HG02884 (cell line): Measurements from ENCODE around the gene CACNA1D.

Experiments used
- ATAC-seq: cut with Tn5 transposase; IDR thresholded peaks from one replicate; pipeline ENCODE4 v1.9.1; 2021; ENCODE audit warnings: mild to moderate bottlenecking, moderate library complexity; ENCODE audit not compliant: unreplicated experiment

The CACNA1D gene

DNA sequence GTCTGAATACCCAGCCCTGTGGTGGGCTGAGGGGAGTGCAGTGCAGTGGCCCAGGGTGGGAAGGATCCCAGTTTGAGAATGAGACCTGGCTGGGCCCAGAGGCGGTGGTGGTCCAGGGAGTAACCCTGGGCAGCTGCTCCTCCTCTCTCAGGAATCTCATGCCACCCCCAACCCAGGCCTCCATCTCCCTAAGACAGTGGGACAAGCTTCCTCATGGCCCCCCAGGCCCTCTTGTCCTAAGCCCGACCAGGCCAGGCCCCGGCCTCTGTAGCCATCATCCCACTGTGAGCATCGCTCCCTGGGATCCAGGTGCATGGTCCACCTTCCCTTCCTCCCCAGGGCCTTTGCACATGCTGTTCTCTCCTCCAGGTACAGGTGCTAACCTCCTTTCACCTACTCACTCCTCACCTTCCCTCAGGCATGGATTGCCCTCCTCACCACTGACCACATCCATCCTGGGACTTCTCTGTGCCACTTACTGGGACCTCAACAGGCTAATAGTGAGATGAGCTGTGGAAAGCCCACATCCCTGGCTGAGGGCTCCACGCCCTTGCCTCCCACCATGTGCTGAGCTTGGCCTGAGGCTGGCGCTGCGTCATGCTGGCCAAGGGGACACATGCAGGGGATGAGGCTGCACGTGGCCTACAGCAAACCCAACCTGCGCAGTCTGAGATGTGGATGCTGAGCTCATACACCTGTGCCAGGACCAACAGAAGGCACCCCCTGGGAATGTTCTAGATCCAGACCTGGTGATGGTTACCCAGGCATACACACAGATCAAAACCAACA is 341.9 kb downstream of the CACNA1D start:
- ATAC-seq = no peak

GRCh38 chr3:53837331-53837730 is 342.9 kb downstream of the CACNA1D start:
- no peak for ATAC-seq

GRCh38 chr3:53841296-53841695 is 346.9 kb downstream of the CACNA1D start:
- ATAC-seq = no peak

DNA sequence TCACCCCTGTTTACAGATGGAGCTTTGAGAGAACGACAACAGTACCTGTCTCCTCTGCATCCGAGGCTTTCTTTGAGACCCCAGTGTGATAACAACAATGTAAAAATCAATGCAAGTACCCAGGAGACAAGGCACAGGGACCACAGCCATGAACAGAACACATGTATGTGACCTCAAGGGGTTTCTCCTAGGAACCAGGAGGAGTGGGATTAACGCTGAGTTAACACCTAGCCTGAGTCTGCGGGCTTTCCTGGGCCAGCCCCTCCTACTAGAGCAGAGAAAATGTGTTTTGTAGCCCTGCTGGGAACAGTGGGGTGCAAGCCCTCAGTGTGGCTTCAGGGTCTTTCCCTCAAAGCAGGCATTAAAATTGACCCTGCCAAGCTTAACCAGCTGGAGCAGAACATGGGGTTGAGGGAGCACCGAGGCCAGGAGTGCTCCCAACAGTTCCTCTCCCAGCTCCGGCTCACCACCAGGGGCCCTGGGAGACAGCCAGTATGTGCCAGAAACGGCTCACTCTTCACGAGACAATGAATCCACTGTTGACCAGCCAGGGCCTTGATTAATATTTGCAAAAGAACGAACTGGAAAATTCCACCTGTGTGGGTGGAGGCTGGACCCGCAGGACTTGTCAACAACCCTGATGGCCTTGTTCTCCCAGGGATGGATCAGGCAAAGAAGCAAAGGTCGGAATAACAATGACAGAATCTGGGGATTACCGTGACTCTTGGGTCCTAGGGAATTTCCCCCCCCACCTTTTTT is 348.2 kb downstream of the CACNA1D start:
- no peak for ATAC-seq

DNA sequence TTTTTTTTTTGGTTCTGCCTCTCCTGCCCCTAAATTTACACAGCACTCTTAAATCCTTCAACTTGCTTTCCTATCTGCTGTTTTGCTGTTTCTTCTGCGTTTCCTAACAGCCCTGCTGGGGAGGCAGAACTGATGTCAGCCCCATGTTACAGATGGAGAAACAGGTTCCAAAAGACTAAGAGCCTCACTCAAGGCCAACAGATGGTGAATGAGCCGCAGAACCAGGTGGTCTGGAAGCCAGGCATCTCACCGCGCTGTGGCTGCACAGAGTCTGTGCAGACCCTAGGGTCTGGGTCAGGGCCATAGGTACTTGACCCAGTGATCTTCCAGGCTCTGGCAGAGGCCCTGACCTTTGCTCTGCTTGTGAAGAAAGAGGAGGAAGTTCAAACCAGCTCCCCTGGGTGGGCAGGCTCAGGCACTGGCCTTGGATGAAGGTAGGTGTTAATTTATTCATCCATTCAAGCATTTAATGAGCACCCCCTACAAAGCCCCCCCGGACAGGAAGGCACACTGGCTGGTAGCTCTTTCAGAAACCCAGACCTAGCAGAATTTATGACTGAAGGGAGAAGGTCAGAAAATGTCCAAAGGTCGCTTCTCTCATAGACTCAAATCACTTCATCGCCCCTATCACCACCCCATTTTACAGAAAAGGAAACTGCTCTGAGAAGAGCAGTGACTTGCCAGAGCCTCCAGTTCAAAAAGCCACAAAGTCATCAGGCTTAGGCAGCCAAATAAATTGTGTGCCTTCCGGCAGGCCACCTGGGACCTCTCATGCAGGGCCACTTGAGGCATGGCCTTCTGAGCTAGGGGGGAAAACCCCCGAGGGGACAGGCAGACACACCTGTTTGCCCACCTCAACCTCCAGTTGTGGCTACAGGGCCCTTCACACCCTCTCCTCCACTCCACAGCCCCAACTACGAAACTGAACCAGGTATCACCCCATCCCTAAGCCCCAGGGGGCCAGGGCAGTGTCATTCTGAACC is 349.1 kb downstream of the CACNA1D start:
- ATAC-seq = no peak

- no peak for ATAC-seq
Observed at GRCh38 chr3:53844262-53845102, 350.1 kb downstream of the CACNA1D start.

GRCh38 chr3:53845103-53845880 is 350.9 kb downstream of the CACNA1D start:
- peak; percentile 13 for ATAC-seq

- ATAC-seq = no peak
Observed at GRCh38 chr3:53845881-53846133, 351.4 kb downstream of the CACNA1D start.

DNA sequence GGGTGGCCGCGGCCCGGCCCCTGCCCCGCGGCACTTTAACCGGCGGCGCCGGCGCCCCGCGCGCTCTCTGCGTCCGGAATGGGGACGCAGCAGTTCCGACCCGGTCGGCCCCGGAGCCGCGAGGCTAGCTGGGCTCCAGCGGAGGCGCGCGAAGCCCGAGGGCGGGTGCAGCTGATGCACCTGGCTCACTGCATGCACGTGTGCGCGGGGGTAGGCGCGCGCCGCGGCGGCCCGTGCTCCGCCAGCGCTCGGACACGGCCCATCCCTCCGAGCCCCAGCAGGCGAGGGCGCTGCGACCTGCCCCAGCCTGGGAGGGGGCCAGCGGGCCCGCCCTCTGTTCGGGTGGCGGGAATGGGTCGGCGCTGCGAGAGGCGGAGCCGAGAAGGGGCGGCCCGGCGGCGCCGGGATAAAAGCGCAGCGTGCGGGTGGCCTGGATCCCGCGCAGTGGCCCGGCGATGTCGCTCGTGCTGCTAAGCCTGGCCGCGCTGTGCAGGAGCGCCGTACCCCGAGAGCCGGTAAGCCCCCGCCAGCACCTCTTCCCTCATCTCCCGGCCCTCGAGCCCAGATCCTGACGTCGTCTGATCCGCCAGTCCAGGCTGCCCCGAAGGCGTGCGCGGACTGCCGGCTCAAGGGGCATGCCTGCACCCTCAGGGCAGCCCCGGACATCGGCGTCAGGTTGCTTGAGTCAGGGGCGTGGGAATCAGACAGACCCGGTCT is 351.9 kb downstream of the CACNA1D start, which contains the start of the genes CHDH and IL17RB:
CHDH (minus strand) TSS at position 286 of the 717 bp plus-strand sequence. CDS start 22,411 bp downstream, outside the sequence.
IL17RB (plus strand) TSS at position 435 of the 717 bp plus-strand sequence; CDS start at position 456, 21 bp downstream.
- ATAC-seq = peak; percentile 46

DNA sequence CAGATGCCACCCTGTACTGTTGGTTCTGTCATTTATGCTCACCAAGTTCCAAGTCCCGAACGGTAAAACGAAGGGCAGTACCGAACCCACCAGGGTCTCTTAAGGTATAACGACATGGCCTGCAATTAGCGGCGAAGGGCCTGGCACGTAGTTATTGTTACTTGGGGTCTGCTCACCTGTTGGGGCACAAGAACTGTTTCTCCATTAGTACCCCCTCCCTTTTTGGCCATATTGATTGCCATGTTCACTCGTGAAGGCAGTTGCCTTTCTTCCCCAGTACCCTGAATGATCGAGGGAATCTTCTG is 352.4 kb downstream of the CACNA1D start:
- no peak for ATAC-seq

GRCh38 chr3:53849916-53850315 is 355.5 kb downstream of the CACNA1D start:
- no peak for ATAC-seq

DNA sequence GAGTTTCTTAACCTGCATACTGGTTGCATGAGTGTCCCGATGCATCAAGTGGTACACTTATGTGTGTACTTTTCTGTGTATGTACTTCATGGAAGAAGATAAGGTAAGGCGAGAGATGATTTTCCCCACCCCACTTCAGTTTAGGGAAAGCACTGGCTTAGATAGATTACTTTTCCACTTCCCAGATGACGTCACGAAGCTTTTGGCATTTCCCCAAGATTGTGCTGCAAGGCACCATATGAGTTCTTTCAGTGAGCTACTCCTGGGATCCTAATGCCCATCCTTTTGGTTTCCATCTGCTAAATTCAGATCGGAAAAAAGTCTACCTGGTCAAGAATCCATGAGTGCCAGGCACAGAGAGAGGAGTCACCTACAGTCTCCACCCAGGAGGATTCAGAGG is 356.5 kb downstream of the CACNA1D start:
- ATAC-seq = no peak

GRCh38 chr3:53856964-53857363 is 362.6 kb downstream of the CACNA1D start:
- ATAC-seq = no peak

DNA sequence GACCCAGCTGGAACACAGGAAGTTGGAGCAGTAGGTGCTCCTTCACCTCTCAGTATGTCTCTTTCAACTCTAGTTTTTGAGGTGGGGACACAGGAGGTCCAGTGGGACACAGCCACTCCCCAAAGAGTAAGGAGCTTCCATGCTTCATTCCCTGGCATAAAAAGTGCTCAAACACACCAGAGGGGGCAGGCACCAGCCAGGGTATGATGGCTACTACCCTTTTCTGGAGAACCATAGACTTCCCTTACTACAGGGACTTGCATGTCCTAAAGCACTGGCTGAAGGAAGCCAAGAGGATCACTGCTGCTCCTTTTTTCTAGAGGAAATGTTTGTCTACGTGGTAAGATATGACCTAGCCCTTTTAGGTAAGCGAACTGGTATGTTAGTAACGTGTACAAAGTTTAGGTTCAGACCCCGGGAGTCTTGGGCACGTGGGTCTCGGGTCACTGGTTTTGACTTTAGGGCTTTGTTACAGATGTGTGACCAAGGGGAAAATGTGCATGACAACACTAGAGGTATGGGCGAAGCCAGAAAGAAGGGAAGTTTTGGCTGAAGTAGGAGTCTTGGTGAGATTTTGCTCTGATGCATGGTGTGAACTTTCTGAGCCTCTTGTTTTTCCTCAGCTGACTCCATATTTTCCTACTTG is 363.8 kb downstream of the CACNA1D start:
- ATAC-seq = no peak

DNA sequence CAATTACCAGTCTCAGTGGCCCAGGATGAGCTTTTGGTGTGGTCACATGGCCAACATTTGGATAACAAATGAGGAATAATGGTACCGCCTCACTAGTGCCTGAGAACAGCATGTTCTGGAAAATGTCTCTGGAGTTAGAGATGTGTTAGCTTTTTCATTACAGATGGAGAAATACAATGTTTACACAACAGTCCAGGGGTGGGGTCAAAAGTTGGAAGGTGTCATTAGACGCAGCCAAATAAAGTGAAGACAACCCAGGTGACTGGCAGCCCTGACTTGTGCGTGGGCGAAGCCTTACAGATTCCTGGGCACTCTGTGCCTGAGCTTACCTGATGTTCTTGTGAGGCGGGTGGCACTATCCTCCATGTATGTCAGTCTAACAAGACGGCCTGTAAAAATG is 364.8 kb downstream of the CACNA1D start:
- no peak for ATAC-seq

DNA sequence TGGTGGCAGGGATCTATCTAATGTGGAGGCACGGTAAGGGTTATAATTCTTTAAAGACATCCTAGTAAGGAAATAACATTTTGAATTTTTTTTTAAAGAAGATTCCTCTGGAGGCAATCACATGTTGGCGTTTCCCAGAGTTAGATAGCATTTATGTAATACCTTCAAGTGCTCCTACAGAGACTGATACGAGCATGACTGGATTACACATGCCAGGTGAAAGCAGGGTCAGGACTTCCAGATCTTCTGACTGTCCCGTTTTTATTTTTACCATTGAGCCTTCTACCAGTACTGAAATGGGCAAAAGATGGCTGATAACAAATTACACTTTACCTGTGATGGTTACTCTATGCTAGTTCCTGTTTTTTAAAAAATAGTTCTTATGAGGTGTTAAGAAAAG is 365.8 kb downstream of the CACNA1D start:
- ATAC-seq = no peak

DNA sequence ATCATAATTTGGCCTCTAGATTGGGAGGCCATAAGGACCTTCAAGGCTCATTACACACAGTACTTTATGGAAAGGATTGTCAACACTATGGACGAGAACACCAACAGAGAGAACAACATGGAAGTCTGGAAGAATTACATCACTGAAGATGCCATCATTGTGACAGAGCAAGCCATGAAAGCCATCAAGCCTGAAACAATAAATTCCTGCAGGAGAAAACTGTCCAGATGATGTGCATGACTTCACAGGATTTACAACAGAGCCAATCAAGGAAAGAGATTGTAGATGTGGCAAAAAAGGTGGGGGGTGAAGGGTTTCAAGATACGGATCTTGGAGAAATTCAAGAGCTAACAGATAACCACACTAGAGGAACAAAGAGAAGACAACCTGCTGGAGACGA is 367.8 kb downstream of the CACNA1D start:
- no peak for ATAC-seq

DNA sequence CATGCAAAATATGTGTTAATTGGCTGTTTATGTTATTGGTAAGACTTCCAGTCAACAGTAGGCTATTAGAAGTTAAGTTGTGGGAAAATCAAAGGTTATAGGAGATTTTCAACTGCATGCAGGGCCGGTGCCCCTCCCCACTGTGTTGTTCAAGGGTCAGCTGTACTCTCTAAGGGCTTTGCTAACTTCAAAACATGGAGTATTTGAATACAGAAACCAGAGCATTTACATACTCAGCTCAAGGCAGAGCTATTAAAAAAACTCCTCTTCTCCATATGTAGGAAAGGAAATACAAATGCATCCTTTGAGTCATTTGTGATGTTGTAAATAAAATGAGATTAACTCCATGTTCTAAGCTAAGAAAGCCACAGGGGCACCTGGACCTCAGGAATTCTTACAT is 368.7 kb downstream of the CACNA1D start:
- ATAC-seq = no peak
